HepG2 (cell line): ENCODE measurements around the gene SMLR1. TPM values are rescaled to one million over a fixed set of nuclear protein-coding genes. Genes with fewer than 3 reads are reported as not detected.

Experiments
- CHD4 ChIP-seq: fragments of 200-600 bp; sonication (generic); IDR thresholded peaks from 2 replicates; pipeline ENCODE4 v1.7.0; 2017; ENCODE audit warnings: mild to moderate bottlenecking, low read length, borderline replicate concordance
- ELF3 ChIP-seq: IDR thresholded peaks from 2 replicates; pipeline ENCODE4 v1.6.1; 2016; ENCODE audit warnings: missing genetic modification reagents, missing compliant biosample characterization
- GLI4 ChIP-seq: sonication (generic); formaldehyde crosslinking; IDR thresholded peaks from 2 replicates; pipeline ENCODE4 v1.5.1; 2020; ENCODE audit warnings: missing genetic modification reagents, mild to moderate bottlenecking, moderate library complexity, borderline replicate concordance
- ISX ChIP-seq: sonication (generic); formaldehyde crosslinking; conservative IDR thresholded peaks from 2 replicates; pipeline ENCODE4 v1.5.0; 2020; ENCODE audit warnings: missing genetic modification reagents
- PITX1 ChIP-seq: sonication (generic); formaldehyde crosslinking; IDR thresholded peaks from 2 replicates; pipeline ENCODE4 v1.5.1; 2020; ENCODE audit warnings: mild to moderate bottlenecking, missing genetic modification reagents
- SPEN ChIP-seq: sonication (generic); formaldehyde crosslinking; IDR thresholded peaks from 2 replicates; pipeline ENCODE4 v1.5.1; 2020; ENCODE audit warnings: low read depth, mild to moderate bottlenecking, missing genetic modification reagents
- ZC3H4 ChIP-seq: sonication (generic); formaldehyde crosslinking; IDR thresholded peaks from 2 replicates; pipeline ENCODE4 v1.4.0; 2020; ENCODE audit warnings: missing genetic modification reagents, borderline replicate concordance
- ZFX ChIP-seq: sonication (generic); formaldehyde crosslinking; IDR thresholded peaks from 2 replicates; pipeline ENCODE4 v1.4.0; 2020; ENCODE audit warnings: mild to moderate bottlenecking, low read depth, missing genetic modification reagents, moderate library complexity
- ZNF367 ChIP-seq: sonication (generic); formaldehyde crosslinking; IDR thresholded peaks from 2 replicates; pipeline ENCODE4 v1.4.0; 2020; ENCODE audit warnings: missing genetic modification reagents, borderline replicate concordance
- ZNF572 ChIP-seq: sonication (generic); formaldehyde crosslinking; IDR thresholded peaks from 2 replicates; pipeline ENCODE4 v1.5.1; 2020; ENCODE audit warnings: mild to moderate bottlenecking, missing genetic modification reagents
- ZNF788 ChIP-seq: sonication (generic); formaldehyde crosslinking; IDR thresholded peaks from 2 replicates; pipeline ENCODE4 v1.5.0; 2020; ENCODE audit warnings: mild to moderate bottlenecking, missing genetic modification reagents, borderline replicate concordance
- ZZZ3 ChIP-seq: sonication (generic); formaldehyde crosslinking; IDR thresholded peaks from 2 replicates; pipeline ENCODE4 v1.4.0; 2020; ENCODE audit warnings: missing genetic modification reagents, mild to moderate bottlenecking, borderline replicate concordance
- polyA plus RNA-seq, 8 experiments: library from polyadenylated mRNA; depleted of rRNA in 3 of 8; stranded (reverse) in 7 of 8; unstranded in 1 of 8; fragments of >200 nt; fragmentation: Illumina TruSeq in 4 of 8; extraction: Trizol in 4 of 8; gene quantifications; 2 replicates each; pipeline versions ENCODE4 v1.2.1 to v1.2.3, GENCODE V29; 2011 to 2016; ENCODE audit warnings: low read depth in 4 of 8, missing spikeins in 1 of 8, mixed read lengths in 1 of 8; ENCODE audit not compliant: insufficient read depth in 1 of 8
- total RNA-seq, 5 experiments: library from RNA; depleted of rRNA; stranded (reverse); fragments of >200 nt; fragmentation: Illumina TruSeq; extraction: Trizol; gene quantifications; 2 replicates each; pipeline ENCODE4 v1.2.3, GENCODE V29; 2016; ENCODE audit warnings: low read depth in 1 of 5
- TF ChIP-seq, protein P1 (sequence below): sonication (generic); formaldehyde crosslinking; conservative IDR thresholded peaks from 2 replicates; pipeline ENCODE4 v1.4.0; 2020; ENCODE audit warnings: missing genetic modification reagents
- TF ChIP-seq, protein P2 (sequence below): sonication (generic); formaldehyde crosslinking; IDR thresholded peaks from 2 replicates; pipeline ENCODE4 v1.9.0; 2021; ENCODE audit warnings: missing genetic modification reagents, borderline replicate concordance
- TF ChIP-seq, protein P3 (sequence below): sonication (generic); formaldehyde crosslinking; IDR thresholded peaks from 2 replicates; pipeline ENCODE4 v1.4.0; 2020; ENCODE audit warnings: missing genetic modification reagents, borderline replicate concordance
- TF ChIP-seq, protein P4 (sequence below): sonication (generic); formaldehyde crosslinking; IDR thresholded peaks from 2 replicates; pipeline ENCODE4 v1.9.0; 2021; ENCODE audit warnings: missing genetic modification reagents, borderline replicate concordance

Gene SMLR1
- total and polyA plus RNA-seq, 2 of the 13 experiments (the other 11 are each of a cell fraction or from before 2014, with no cell fraction given): 41.8 to 104 TPM

DNA sequence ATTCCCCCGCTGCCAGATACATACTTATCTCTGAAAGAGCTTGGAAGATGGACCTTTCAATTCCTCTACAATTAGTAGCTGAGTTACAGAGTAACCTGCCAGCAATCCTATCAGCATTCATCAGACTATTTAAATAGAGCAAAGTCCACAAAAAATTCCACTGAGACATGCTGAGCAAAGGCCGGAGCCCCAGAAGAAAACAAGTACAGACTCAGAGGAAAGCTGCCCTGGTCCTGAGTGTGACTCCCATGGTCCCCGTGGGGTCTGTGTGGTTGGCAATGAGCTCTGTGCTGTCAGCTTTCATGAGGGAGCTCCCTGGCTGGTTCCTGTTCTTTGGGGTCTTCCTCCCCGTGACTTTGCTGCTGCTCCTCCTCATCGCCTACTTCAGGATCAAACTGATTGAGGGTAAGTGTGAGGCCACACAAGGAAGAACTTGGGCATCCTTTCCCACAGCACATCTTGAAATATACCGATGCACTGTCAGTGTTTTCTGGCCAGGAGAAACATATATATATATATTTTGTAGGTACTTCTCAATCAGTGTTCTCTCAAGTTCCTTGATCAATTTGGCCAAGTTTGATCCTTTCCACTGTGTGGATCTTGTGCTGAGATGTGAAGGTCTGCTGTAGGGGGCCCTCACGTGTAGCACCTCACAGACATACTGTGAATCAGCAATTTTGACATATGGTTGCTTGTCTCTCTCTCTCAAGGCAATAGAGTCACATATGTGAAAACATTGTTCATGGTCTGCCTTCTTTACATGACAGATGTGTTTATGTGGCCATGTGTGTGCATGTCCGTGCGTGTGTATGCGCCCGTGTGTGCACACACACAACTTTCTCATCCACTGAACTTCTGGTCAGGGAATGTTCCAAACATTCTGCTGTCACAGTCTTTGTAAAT is at the start of gene SMLR1 (continued):
- TF ChIP-seq, protein P1, sequence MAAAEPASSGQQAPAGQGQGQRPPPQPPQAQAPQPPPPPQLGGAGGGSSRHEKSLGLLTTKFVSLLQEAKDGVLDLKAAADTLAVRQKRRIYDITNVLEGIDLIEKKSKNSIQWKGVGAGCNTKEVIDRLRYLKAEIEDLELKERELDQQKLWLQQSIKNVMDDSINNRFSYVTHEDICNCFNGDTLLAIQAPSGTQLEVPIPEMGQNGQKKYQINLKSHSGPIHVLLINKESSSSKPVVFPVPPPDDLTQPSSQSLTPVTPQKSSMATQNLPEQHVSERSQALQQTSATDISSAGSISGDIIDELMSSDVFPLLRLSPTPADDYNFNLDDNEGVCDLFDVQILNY (CRISPR knock-in tag): 0 out of 2 replicates have a peak, but pooled peaks have one; percentile 20
- TF ChIP-seq, protein P2, sequence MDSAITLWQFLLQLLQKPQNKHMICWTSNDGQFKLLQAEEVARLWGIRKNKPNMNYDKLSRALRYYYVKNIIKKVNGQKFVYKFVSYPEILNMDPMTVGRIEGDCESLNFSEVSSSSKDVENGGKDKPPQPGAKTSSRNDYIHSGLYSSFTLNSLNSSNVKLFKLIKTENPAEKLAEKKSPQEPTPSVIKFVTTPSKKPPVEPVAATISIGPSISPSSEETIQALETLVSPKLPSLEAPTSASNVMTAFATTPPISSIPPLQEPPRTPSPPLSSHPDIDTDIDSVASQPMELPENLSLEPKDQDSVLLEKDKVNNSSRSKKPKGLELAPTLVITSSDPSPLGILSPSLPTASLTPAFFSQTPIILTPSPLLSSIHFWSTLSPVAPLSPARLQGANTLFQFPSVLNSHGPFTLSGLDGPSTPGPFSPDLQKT (CRISPR knock-in tag): no peak
- TF ChIP-seq PITX1 (CRISPR knock-in tag) (no peak), ELF3 (CRISPR knock-in tag) (peak; percentile 56; the same call in 1 of the 2 replicates), SPEN (CRISPR knock-in tag) (peak; percentile 43; the same call in 1 of the 2 replicates), ZNF572 (CRISPR knock-in tag) (no peak), ZNF788 (CRISPR knock-in tag) (0 out of 2 replicates have a peak, but pooled peaks have one; percentile 52), ZC3H4 (peak; percentile 94), ISX (CRISPR knock-in tag) (no peak), ZFX (CRISPR knock-in tag) (peak; percentile 52), CHD4 (peak; percentile 7), ZNF367 (CRISPR knock-in tag) (no peak), ZZZ3 (CRISPR knock-in tag) (no peak), GLI4 (no peak; the same call in 1 of the 2 replicates)
- TF ChIP-seq, protein P3, sequence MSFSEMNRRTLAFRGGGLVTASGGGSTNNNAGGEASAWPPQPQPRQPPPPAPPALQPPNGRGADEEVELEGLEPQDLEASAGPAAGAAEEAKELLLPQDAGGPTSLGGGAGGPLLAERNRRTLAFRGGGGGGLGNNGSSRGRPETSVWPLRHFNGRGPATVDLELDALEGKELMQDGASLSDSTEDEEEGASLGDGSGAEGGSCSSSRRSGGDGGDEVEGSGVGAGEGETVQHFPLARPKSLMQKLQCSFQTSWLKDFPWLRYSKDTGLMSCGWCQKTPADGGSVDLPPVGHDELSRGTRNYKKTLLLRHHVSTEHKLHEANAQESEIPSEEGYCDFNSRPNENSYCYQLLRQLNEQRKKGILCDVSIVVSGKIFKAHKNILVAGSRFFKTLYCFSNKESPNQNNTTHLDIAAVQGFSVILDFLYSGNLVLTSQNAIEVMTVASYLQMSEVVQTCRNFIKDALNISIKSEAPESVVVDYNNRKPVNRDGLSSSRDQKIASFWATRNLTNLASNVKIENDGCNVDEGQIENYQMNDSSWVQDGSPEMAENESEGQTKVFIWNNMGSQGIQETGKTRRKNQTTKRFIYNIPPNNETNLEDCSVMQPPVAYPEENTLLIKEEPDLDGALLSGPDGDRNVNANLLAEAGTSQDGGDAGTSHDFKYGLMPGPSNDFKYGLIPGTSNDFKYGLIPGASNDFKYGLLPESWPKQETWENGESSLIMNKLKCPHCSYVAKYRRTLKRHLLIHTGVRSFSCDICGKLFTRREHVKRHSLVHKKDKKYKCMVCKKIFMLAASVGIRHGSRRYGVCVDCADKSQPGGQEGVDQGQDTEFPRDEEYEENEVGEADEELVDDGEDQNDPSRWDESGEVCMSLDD: 0 out of 2 replicates have a peak, but pooled peaks have one; percentile 14
- TF ChIP-seq, protein P4, sequence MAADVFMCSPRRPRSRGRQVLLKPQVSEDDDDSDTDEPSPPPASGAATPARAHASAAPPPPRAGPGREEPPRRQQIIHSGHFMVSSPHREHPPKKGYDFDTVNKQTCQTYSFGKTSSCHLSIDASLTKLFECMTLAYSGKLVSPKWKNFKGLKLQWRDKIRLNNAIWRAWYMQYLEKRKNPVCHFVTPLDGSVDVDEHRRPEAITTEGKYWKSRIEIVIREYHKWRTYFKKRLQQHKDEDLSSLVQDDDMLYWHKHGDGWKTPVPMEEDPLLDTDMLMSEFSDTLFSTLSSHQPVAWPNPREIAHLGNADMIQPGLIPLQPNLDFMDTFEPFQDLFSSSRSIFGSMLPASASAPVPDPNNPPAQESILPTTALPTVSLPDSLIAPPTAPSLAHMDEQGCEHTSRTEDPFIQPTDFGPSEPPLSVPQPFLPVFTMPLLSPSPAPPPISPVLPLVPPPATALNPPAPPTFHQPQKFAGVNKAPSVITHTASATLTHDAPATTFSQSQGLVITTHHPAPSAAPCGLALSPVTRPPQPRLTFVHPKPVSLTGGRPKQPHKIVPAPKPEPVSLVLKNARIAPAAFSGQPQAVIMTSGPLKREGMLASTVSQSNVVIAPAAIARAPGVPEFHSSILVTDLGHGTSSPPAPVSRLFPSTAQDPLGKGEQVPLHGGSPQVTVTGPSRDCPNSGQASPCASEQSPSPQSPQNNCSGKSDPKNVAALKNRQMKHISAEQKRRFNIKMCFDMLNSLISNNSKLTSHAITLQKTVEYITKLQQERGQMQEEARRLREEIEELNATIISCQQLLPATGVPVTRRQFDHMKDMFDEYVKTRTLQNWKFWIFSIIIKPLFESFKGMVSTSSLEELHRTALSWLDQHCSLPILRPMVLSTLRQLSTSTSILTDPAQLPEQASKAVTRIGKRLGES (CRISPR knock-in tag): no peak
